HEK293 (cell line): Measurements from ENCODE around the gene TANGO2.

Source experiments
- CTCF ChIA-PET: fragments of 350-600 bp; formaldehyde crosslinking; extraction: SDS; loops from one replicate; lab custom pipeline; 2021; ENCODE audit warnings: antibody characterized with exemption; lab: Yijun Ruan, JAX
- POLR2A ChIA-PET: fragments of 300-600 bp; formaldehyde crosslinking; extraction: SDS; loops from one replicate; lab custom pipeline; 2020; ENCODE audit warnings: antibody characterized with exemption, inconsistent platforms; lab: Yijun Ruan, JAX
- H3K27ac ChIP-seq: fragments of 200-500 bp; sonication (Bioruptor generic); 2 replicates; pipeline ENCODE4 v1.5.1; 2014; ENCODE audit warnings: low read depth, low read length, control low read depth, inconsistent platforms; ENCODE audit errors: extremely low read depth
- H3K36me3 ChIP-seq, 2 experiments: fragments of 200-500 bp in 1 of 2; sonication (Bioruptor generic) in 1 of 2; 1 replicate in 1 of 2; 2 replicates in 1 of 2; pipeline ENCODE4 v1.5.1; 2014 to 2017; ENCODE audit warnings: inconsistent platforms in 2 of 2, low read length in 2 of 2; ENCODE audit not compliant: control insufficient read depth in 2 of 2, insufficient read depth in 1 of 2
- H3K4me1 ChIP-seq: fragments of 200-500 bp; sonication (Bioruptor generic); 2 replicates; pipeline ENCODE4 v1.5.1; 2014; ENCODE audit warnings: mild to moderate bottlenecking, low read length, inconsistent platforms; ENCODE audit not compliant: control insufficient read depth, insufficient read depth
- H3K4me3 ChIP-seq: 2 replicates; pipeline ENCODE4 v1.5.1; 2011; ENCODE audit warnings: low read depth, mild to moderate bottlenecking, control low read depth, low read length, moderate library complexity
- H3K9me3 ChIP-seq: fragments of 200-500 bp; sonication (Bioruptor generic); 2 replicates; pipeline ENCODE4 v1.5.1; 2014; ENCODE audit warnings: low read depth, low read length, inconsistent platforms; ENCODE audit not compliant: control insufficient read depth, insufficient read depth
- AEBP2 ChIP-seq: fragments of 450-650 bp; formaldehyde crosslinking; IDR thresholded peaks from 2 replicates; pipeline ENCODE4 v1.5.1; 2016; ENCODE audit warnings: missing biosample characterization, missing genetic modification characterization, borderline replicate concordance
- GLI2 ChIP-seq: fragments of 450-650 bp; formaldehyde crosslinking; IDR thresholded peaks from 2 replicates; pipeline ENCODE4; 2017; ENCODE audit warnings: missing biosample characterization, missing genetic modification characterization, low read depth, borderline replicate concordance
- SCRT1 ChIP-seq: fragments of 450-650 bp; formaldehyde crosslinking; IDR thresholded peaks from 2 replicates; pipeline ENCODE4 v1.5.1; 2016; ENCODE audit warnings: missing biosample characterization, missing genetic modification characterization, borderline replicate concordance
- SETDB1 ChIP-seq: IDR thresholded peaks from one replicate; pipeline ENCODE4 v1.6.1; 2017; ENCODE audit warnings: mild to moderate bottlenecking, low read length, moderate library complexity, mixed read lengths; ENCODE audit not compliant: insufficient read length
- YY1 ChIP-seq: fragments of 450-650 bp; formaldehyde crosslinking; IDR thresholded peaks from 2 replicates; pipeline ENCODE4 v1.5.1; 2018; ENCODE audit warnings: missing biosample characterization, missing genetic modification characterization
- ZBTB20 ChIP-seq: fragments of 450-650 bp; formaldehyde crosslinking; IDR thresholded peaks from 2 replicates; pipeline ENCODE4 v1.5.1; 2016; ENCODE audit warnings: missing biosample characterization, missing genetic modification characterization
- ZBTB26 ChIP-seq: fragments of 450-650 bp; formaldehyde crosslinking; optimal IDR thresholded peaks from 2 replicates; pipeline ENCODE3; 2016; ENCODE audit warnings: missing biosample characterization, mild to moderate bottlenecking, missing genetic modification characterization
- ZNF2 ChIP-seq: fragments of 450-650 bp; formaldehyde crosslinking; IDR thresholded peaks from 2 replicates; pipeline ENCODE4 v1.5.1; 2016; ENCODE audit warnings: missing biosample characterization, missing genetic modification characterization
- ZNF221 ChIP-seq: fragments of 450-650 bp; formaldehyde crosslinking; IDR thresholded peaks from 2 replicates; pipeline ENCODE4 v1.5.1; 2017; ENCODE audit warnings: missing biosample characterization, missing genetic modification characterization, borderline replicate concordance
- ZNF23 ChIP-seq: fragments of 450-650 bp; formaldehyde crosslinking; IDR thresholded peaks from 2 replicates; pipeline ENCODE4 v1.5.1; 2016; ENCODE audit warnings: missing biosample characterization, missing genetic modification characterization, borderline replicate concordance
- ZNF248 ChIP-seq: fragments of 450-650 bp; formaldehyde crosslinking; IDR thresholded peaks from 2 replicates; pipeline ENCODE4 v1.5.1; 2017; ENCODE audit warnings: missing biosample characterization, missing genetic modification characterization
- ZNF26 ChIP-seq: fragments of 450-650 bp; formaldehyde crosslinking; IDR thresholded peaks from 2 replicates; pipeline ENCODE4 v1.5.1; 2016; ENCODE audit warnings: missing biosample characterization, missing genetic modification characterization
- ZNF311 ChIP-seq: fragments of 450-650 bp; formaldehyde crosslinking; IDR thresholded peaks from 2 replicates; pipeline ENCODE4 v1.5.1; 2017; ENCODE audit warnings: missing biosample characterization, missing genetic modification characterization, borderline replicate concordance
- ZNF426 ChIP-seq: fragments of 450-650 bp; formaldehyde crosslinking; IDR thresholded peaks from 2 replicates; pipeline ENCODE4 v1.5.1; 2017; ENCODE audit warnings: missing biosample characterization, missing genetic modification characterization, mild to moderate bottlenecking, inconsistent platforms, moderate library complexity
- ZNF513 ChIP-seq: fragments of 450-650 bp; IDR thresholded peaks from 2 replicates; pipeline ENCODE4 v1.5.1; 2018; ENCODE audit warnings: missing biosample characterization, missing genetic modification characterization
- ZNF560 ChIP-seq: fragments of 450-650 bp; formaldehyde crosslinking; IDR thresholded peaks from 2 replicates; pipeline ENCODE4 v1.5.1; 2017; ENCODE audit warnings: missing biosample characterization, missing genetic modification characterization, borderline replicate concordance
- ZNF629 ChIP-seq: fragments of 450-650 bp; formaldehyde crosslinking; IDR thresholded peaks from 2 replicates; pipeline ENCODE4 v1.5.1; 2017; ENCODE audit warnings: missing biosample characterization, missing genetic modification characterization
- ZNF704 ChIP-seq: fragments of 450-650 bp; formaldehyde crosslinking; IDR thresholded peaks from 2 replicates; pipeline ENCODE4 v1.5.1; 2016; ENCODE audit warnings: missing biosample characterization, missing genetic modification characterization
- ZXDB ChIP-seq: fragments of 450-650 bp; formaldehyde crosslinking; IDR thresholded peaks from 2 replicates; pipeline ENCODE4 v1.5.1; 2016; ENCODE audit warnings: missing biosample characterization, missing genetic modification characterization

Gene TANGO2

GRCh38 chr22:20092477-20092854, 71.6 kb downstream of the TANGO2 start:
- no peaks in the 10 kb centered on the region for H3K4me1 ChIP-seq
- ChIA-PET CTCF (interaction anchor here (0.5 kb wide), 1 partner anchor 144 kb away, joined by 4 read pairs; no protein-coding TSS in a partner anchor), POLR2A (interaction anchor here (1.0 to 1.5 kb wide), 2 partner anchors 18 to 25 kb away, joined by 3 read pairs; partner anchors contain the start of gene TRMT2A)
- no peaks in the 10 kb centered on the region for H3K9me3 ChIP-seq
- H3K36me3 ChIP-seq = peaks cover 60 to 100% of the 10 kb centered on the region in 2 experiments
- no peak overlapping the region for H3K4me3 ChIP-seq
- TF ChIP-seq ZBTB20 (tag by site-specific recombination) = no peak
- no peak for TF ChIP-seq ZNF629 (tag by site-specific recombination)
- TF ChIP-seq ZNF248 (tag by site-specific recombination) = no peak
- no peak for TF ChIP-seq ZNF221
- TF ChIP-seq ZNF426 (tag by site-specific recombination) = no peak
- no peak for TF ChIP-seq AEBP2 (tag by site-specific recombination)
- no peak for TF ChIP-seq ZBTB26 (tag by site-specific recombination)
- no peak for TF ChIP-seq ZNF2 (tag by site-specific recombination)
- no peak for TF ChIP-seq SETDB1
- no peak for TF ChIP-seq ZNF311 (tag by site-specific recombination)
- no peak for TF ChIP-seq ZNF704
- no peak for TF ChIP-seq ZNF23 (tag by site-specific recombination)
- no peak for TF ChIP-seq ZNF560 (tag by site-specific recombination)
- TF ChIP-seq ZNF513 = no peak
- no peak for TF ChIP-seq ZNF26 (tag by site-specific recombination)
- no peak for TF ChIP-seq YY1 (tag by site-specific recombination)
- no peak for TF ChIP-seq ZXDB (tag by site-specific recombination)
- no peak for TF ChIP-seq GLI2 (tag by site-specific recombination)
- no peak for TF ChIP-seq SCRT1 (tag by site-specific recombination)
- no peak overlapping the region for H3K27ac ChIP-seq
